ENCODE measurements around the gene RRP1B.
"Not testable (repeated sequence)": the region's sequence is repeated elsewhere in the genome, so short reads cannot be mapped to it uniquely, and the experiment has no call there.

The RRP1B gene

DNA sequence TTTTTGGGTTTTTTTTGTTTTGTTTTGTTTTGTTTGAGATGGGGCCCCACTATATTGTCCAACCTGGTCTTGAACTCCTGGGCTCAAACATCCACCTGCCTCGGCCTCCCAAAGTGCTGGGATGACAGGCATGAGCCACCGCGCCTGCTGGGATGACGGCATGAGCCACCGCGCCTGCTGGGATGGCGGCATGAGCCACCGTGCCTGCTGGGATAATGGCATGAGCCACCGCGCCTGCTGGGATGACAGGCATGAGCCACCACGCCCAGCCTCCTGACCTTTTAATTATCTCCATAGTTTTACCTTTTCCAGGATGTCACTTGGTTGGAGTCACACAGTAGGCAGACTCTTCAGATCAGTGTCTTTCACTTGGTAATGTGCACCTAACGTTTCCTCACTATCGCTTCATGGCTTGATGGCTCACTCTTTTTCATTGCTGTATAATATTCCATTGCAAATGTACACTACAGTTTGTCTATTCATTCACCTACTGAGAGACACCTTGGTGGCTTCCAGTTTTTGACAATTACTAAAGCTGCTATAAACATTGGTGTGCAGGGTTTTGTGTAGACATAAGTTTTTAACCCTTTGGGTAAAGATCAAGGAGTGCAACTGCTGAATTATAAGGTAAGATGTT is 49.5 kb downstream of the RRP1B start:
- in situ Hi-C loops (cut with MboI; ENCODE audit: low sequenced_read_pairs), result no loop called here
- no peaks in the 10 kb centered on the region for H3K36me3 ChIP-seq (replicated peaks)
- no peak overlapping the region for H3K4me3 ChIP-seq
- H3K9me3 ChIP-seq, result no peaks in the 10 kb centered on the region
- H3K27me3 ChIP-seq (ENCODE audit: low read depth), result peaks cover 2% of the 10 kb centered on the region; the same call in 1 of the 2 replicates
- DNase-seq (ENCODE audit: low spot score in 2 of 2), result no peak
- no peaks in the 10 kb centered on the region for H3K4me1 ChIP-seq

DNA sequence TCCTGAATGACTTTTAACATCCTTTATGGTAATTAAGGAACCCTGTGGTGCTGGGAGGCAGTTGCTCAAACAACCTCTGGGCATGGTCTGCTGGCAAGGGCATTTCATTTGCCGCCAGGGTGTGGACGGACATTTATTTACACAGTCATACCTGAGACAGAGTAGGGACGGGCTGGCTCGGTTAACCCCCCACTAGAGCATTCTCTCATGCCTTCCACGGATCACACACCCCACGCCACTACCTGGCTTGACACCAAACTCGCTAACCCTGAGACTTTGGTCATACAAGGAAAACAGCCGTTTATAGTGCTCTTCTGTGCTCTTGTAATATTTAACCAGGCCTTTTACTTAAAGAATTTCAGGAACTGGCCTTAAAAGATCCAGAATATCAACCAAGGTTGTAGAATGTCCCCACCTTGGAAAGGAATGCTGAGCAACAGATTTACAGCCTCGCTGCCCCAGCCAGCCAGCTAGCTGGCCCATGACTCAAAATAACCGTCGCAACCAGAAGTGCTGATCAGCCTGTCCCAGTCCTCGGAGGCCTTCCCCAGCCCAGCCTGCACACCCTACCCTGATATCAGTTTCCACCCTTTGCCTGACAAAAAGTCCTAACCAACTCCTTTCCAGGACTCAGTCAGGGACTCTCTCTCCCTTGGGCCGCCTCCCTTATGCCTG is 53.0 kb downstream of the RRP1B start:
- H3K36me3 ChIP-seq (replicated peaks), result no peaks in the 10 kb centered on the region
- in situ Hi-C loops (cut with MboI; ENCODE audit: low sequenced_read_pairs), result no loop called here
- no peaks in the 10 kb centered on the region for H3K9me3 ChIP-seq
- no peak overlapping the region for H3K4me3 ChIP-seq
- DNase-seq (ENCODE audit: low spot score in 2 of 2), result no peak
- peaks cover 2% of the 10 kb centered on the region; the same call in 1 of the 2 replicates for H3K27me3 ChIP-seq (ENCODE audit: low read depth)
- H3K4me1 ChIP-seq, result no peaks in the 10 kb centered on the region

DNA sequence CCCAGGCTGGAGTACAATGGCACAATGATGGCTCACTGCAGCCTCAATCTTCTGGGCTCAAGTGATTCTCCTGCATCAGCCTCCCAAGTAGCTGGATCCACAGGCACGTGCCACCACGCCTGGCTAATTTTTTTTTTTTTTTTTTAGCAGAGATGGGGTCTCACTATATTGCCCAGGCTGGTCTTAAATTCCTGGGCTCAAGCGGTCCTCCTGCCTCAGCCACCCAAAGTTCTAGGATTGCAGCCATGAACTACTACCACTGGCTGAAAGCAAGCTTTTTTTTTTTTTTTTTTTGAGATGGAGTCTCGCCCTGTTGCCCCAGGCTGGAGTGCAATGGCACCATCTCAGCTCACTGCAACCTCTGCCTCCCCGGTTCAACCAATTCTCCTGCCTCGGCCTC is 53.8 kb downstream of the RRP1B start:
- in situ Hi-C loops (cut with MboI; ENCODE audit: low sequenced_read_pairs); DNase-seq (ENCODE audit: low spot score in 2 of 2); H3K9me3 ChIP-seq; H3K4me3 ChIP-seq; H3K27me3 ChIP-seq (ENCODE audit: low read depth); H3K4me1 ChIP-seq; H3K36me3 ChIP-seq (replicated peaks): not testable (repeated sequence)

DNA sequence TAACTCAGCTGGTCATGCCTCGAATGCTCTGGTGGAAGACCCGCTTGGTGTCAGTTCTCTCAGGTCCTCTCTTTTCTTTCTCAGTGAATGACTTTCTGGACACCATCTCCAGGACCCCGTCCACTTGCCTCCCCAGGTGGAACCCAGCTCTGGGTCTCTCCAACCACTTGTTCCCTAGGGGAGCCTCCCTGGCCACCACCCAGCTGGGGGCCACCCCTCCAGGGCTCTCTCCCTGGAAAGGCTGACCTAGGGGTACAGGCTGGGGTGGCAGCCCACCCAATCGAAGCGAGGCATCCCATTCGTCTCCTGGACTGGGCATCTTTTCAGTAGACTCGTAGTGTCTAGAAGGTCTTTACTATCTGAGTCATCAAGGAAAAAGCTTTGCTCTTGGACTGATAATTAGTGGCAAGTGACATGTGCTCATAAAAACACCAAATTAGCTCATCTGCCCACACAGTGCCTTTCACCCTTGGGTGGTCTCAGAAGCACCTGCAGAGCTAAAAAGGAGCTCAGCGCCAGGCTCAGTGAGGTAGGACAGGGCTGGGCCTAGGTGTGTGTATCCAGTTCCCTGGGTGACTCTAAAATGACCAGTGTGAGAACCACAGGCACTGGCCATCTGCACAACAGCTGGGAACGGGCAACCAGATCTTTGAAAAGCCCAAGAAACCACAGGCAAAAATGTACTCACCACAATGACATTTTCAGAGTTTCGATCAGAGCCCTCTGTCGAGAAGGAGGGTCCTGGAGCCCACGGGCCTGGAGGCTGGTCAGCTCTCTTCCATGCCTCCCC is 57.2 kb downstream of the RRP1B start:
- Histone ChIP-seq H3K27me3 (ENCODE audit: low read depth) (no peaks in the 10 kb centered on the region), H3K4me1 (peaks cover 6% of the 10 kb centered on the region; the same call in 1 of the 2 replicates), H3K9me3 (no peaks in the 10 kb centered on the region), H3K4me3 (no peak overlapping the region), H3K36me3 (replicated peaks) (peaks cover 5% of the 10 kb centered on the region)
- DNase-seq (ENCODE audit: low spot score in 2 of 2), result no peak
- in situ Hi-C loops (cut with MboI; ENCODE audit: low sequenced_read_pairs), result no loop called here

DNA sequence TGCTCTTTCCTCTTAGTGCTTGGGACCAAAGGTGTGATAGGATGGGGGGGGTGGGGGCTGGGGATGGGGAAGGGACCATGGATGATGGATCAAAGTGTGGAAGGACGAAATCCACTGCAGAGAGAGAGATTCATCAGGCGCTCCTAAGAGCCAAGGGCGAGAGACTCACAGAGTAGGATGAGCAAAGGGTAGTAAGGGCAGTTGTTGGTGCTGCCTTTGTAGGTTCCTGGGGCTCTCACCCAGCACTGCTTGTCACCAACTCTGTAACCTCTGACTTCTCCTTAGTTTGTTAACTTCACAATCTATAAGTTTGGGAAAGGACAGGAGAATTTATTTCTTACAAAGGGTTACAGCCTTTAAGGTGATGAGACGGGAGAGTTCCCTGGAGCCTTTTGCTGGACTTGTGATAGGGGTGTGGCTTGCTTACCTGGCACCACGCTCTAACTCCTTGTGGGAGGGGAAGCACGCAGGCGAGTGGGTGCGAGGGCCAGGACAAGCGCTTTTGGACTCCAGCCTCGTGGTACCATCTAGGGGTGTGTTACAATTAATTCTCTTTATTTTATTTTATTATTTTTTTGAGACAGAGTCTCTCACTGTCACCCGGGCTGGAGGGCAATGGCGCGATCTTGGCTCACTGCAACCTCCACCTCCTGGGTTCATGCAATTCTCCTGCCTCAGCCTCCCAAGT is 58.0 kb downstream of the RRP1B start:
- H3K4me3 ChIP-seq, result no peak overlapping the region
- no peak for DNase-seq (ENCODE audit: low spot score in 2 of 2)
- peaks cover 5% of the 10 kb centered on the region for H3K36me3 ChIP-seq (replicated peaks)
- H3K27me3 ChIP-seq (ENCODE audit: low read depth), result no peaks in the 10 kb centered on the region
- H3K4me1 ChIP-seq, result peaks cover 6% of the 10 kb centered on the region; the same call in 1 of the 2 replicates
- in situ Hi-C loops (cut with MboI; ENCODE audit: low sequenced_read_pairs), result no loop called here
- H3K9me3 ChIP-seq, result no peaks in the 10 kb centered on the region

- peaks cover 6% of the 10 kb centered on the region; the same call in 1 of the 2 replicates for H3K4me1 ChIP-seq
- H3K4me3 ChIP-seq, result peak overlapping the region; percentile 94
- in situ Hi-C loops (cut with MboI; ENCODE audit: low sequenced_read_pairs), result no loop called here
- no peak for DNase-seq (ENCODE audit: low spot score in 2 of 2)
- H3K27me3 ChIP-seq (ENCODE audit: low read depth), result no peaks in the 10 kb centered on the region
- peaks cover 5% of the 10 kb centered on the region for H3K36me3 ChIP-seq (replicated peaks)
- H3K9me3 ChIP-seq, result no peaks in the 10 kb centered on the region
Observed at GRCh38 chr21:43717967-43718871, 58.9 kb downstream of the RRP1B start.

GRCh38 chr21:43718872-43719747 is 59.8 kb downstream of the RRP1B start, which contains the start of gene PDXK:
PDXK (plus strand) TSS chr21:43719129; CDS start chr21:43719295, 166 bp downstream.
- Histone ChIP-seq H3K4me1 (peaks cover 6% of the 10 kb centered on the region; the same call in 1 of the 2 replicates), H3K27me3 (ENCODE audit: low read depth) (no peaks in the 10 kb centered on the region), H3K36me3 (replicated peaks) (peaks cover 13% of the 10 kb centered on the region), H3K4me3 (peak within 1 kb of the TSS; percentile 94), H3K9me3 (no peaks in the 10 kb centered on the region)
- peak; percentile 72 to 85 for DNase-seq (ENCODE audit: low spot score in 2 of 2)
- in situ Hi-C loops (cut with MboI; ENCODE audit: low sequenced_read_pairs), result no loop called here

DNA sequence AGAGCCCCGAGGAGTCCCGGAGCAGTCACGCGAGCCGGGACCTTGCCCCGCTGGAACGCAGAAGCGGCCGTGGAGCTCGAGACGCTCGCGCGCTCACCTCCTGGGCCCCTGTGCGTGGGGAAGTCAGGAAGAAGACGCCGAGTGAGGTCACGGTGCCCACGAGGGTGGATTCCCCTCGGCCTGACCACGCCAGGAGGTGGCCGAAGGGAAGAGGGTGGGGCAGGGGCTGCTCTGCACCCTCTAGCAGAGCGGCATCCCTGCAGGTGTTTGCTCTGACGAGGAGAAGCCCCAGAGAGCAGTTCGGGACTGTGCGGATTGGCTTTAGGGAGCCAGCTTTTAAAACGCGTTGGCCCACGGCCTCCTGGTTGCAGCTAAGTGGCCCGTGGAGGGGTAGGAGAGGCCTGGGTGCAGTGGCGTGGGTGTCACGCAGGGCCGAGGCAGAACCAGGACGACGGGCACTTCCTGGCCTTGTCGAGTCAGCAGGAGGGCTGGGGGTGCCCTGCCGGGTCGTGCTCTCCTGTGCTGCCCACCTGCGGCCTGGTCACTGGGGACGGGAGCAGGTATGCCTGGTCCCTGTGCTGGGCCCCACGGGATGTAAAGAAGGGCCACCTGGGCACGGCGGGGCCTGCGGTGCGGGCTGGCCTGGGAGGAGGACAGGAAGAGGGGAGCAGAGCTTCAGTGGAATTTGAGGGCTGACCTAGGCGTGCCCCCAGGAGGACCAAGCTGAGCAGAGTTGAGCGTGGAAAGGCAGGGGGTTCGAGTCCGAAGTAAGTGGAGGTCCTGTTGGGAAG is 60.6 kb downstream of the RRP1B start:
- Histone ChIP-seq H3K4me1 (peaks cover 6% of the 10 kb centered on the region; the same call in 1 of the 2 replicates), H3K36me3 (replicated peaks) (peaks cover 15% of the 10 kb centered on the region)

DNA sequence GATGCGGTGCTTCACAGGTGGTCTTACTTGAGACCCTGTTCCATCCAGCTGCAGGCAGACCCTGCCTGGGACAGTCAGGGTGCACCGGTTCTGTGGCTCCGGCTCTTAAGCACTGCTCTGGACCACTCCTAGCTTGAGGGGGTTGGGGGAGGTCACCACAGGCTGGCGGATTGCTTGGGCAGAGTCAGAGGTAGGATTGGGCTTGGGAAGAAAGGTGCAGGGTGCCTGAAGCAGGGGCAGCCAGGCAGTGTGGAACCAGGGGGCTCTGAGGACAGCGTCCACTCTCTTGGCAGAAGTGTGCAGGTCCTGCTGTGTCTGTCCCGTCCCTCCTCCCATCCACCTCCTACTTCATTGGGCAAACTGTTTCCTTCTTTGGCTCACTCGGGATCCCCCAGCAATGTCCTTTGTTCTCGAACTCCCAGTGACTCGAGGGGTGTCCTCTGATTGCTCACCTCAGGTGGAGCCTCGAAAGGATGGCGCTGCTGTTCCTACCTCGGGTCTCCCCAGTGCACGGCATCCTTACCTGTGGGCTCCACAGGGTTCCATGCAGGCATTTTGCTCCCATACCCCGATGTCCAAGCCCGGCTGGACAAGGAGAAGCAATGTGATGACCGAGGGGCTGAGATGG is 61.3 kb downstream of the RRP1B start:
- Histone ChIP-seq H3K27me3 (ENCODE audit: low read depth) (no peaks in the 10 kb centered on the region), H3K4me3 (peak overlapping the region; percentile 94)

More for the DNA sequence above, 60.6 kb downstream of the RRP1B start:
- Histone ChIP-seq H3K9me3 (no peaks in the 10 kb centered on the region), H3K4me3 (peak overlapping the region; percentile 94), H3K27me3 (ENCODE audit: low read depth) (no peaks in the 10 kb centered on the region)
- in situ Hi-C loops (cut with MboI; ENCODE audit: low sequenced_read_pairs), result loop anchor here (10.0 kb wide), 1 partner anchor 55 kb away; the partner anchor contains the start of gene CSTB
- DNase-seq (ENCODE audit: low spot score in 2 of 2), result peak in 1 of 2 experiments; percentile 38

DNA sequence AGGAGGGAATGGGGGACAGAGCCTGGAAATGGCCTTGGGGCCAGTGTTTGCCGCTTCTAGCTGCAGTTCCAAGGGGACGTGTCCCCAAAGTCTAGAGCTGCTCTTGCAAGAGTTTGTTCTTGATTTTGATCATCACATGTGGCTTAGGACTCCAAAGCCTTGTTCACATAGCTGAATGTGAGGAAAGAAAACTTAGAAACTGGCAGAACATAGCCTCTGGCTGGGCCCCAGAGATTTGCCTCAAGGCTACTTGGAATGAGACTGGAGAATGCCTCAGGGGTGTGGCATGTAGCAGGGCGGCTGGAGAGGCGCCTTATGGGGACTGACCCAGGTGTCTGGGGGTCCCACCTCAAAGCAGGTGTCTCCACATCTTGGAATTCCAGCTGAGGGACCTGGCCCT is 61.8 kb downstream of the RRP1B start:
- Histone ChIP-seq H3K9me3 (no peaks in the 10 kb centered on the region), H3K4me3 (no peak overlapping the region; the same call in 1 of the 2 replicates), H3K36me3 (replicated peaks) (peaks cover 15% of the 10 kb centered on the region), H3K27me3 (ENCODE audit: low read depth) (no peaks in the 10 kb centered on the region), H3K4me1 (peaks cover 6% of the 10 kb centered on the region; the same call in 1 of the 2 replicates)
- no peak for DNase-seq (ENCODE audit: low spot score in 2 of 2)
- in situ Hi-C loops (cut with MboI; ENCODE audit: low sequenced_read_pairs), result loop anchor here (10.0 kb wide), 1 partner anchor 54 kb away; the partner anchor contains the start of gene CSTB

More for the DNA sequence above, 61.3 kb downstream of the RRP1B start:
- Histone ChIP-seq H3K4me1 (peaks cover 6% of the 10 kb centered on the region; the same call in 1 of the 2 replicates), H3K36me3 (replicated peaks) (peaks cover 15% of the 10 kb centered on the region), H3K9me3 (no peaks in the 10 kb centered on the region)
- no peak for DNase-seq (ENCODE audit: low spot score in 2 of 2)
- in situ Hi-C loops (cut with MboI; ENCODE audit: low sequenced_read_pairs), result loop anchor here (10.0 kb wide), 1 partner anchor 54 kb away; the partner anchor contains the start of gene CSTB

GRCh38 chr21:43721939-43722338 is 62.6 kb downstream of the RRP1B start:
- DNase-seq (ENCODE audit: low spot score in 2 of 2), result no peak
- Histone ChIP-seq H3K9me3 (no peaks in the 10 kb centered on the region), H3K4me3 (no peak overlapping the region), H3K36me3 (replicated peaks) (peaks cover 15% of the 10 kb centered on the region), H3K27me3 (ENCODE audit: low read depth) (no peaks in the 10 kb centered on the region), H3K4me1 (peaks cover 6% of the 10 kb centered on the region; the same call in 1 of the 2 replicates)
- in situ Hi-C loops (cut with MboI; ENCODE audit: low sequenced_read_pairs), result loop anchor here (10.0 kb wide), 1 partner anchor 53 kb away; the partner anchor contains the start of gene CSTB

Data from HAP-1 (cell line).